PC-3 (cell line): ENCODE measurements around the gene HHIPL2.

Source experiments
- EZH2 ChIP-seq: fragments of 300-600 bp; sonication (generic); IDR thresholded peaks from one replicate; pipeline ENCODE4 v1.6.1; 2017; ENCODE audit warnings: antibody characterized with exemption, mild to moderate bottlenecking, low read length; ENCODE audit not compliant: unreplicated experiment
- TF ChIP-seq, protein P1 (sequence below): fragments of 300-600 bp; sonication (generic); conservative IDR thresholded peaks from 2 replicates; pipeline ENCODE4 v1.5.1; 2017; ENCODE audit warnings: antibody characterized with exemption, low read depth, mild to moderate bottlenecking, low read length

DNA sequence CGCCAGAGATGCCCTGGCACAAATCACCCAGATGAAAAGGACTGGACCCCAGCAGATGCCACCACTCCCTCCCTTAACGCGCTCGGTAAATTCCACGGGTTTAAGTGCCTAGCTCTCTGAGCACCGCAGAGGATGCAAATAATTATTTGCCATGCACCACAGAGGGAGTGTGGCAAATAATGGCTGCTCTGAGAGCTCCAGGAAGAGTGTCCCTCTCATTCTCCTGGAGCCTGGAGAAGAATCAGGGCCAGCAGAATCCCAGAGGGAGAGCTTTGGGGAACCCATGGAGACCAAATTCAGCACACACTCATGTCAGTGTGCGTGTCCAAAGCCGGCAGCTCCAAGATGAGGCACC lies 667 bp downstream of the HHIPL2 start:
- no peak for TF ChIP-seq EZH2
- TF ChIP-seq, protein P1, sequence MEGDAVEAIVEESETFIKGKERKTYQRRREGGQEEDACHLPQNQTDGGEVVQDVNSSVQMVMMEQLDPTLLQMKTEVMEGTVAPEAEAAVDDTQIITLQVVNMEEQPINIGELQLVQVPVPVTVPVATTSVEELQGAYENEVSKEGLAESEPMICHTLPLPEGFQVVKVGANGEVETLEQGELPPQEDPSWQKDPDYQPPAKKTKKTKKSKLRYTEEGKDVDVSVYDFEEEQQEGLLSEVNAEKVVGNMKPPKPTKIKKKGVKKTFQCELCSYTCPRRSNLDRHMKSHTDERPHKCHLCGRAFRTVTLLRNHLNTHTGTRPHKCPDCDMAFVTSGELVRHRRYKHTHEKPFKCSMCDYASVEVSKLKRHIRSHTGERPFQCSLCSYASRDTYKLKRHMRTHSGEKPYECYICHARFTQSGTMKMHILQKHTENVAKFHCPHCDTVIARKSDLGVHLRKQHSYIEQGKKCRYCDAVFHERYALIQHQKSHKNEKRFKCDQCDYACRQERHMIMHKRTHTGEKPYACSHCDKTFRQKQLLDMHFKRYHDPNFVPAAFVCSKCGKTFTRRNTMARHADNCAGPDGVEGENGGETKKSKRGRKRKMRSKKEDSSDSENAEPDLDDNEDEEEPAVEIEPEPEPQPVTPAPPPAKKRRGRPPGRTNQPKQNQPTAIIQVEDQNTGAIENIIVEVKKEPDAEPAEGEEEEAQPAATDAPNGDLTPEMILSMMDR = no peak
